H1 (cell line): ENCODE data around the gene PPP1R17. TPM values are rescaled to one million over a fixed set of nuclear protein-coding genes. Genes with fewer than 3 reads are reported as not detected.

Experiments
- BCL11A ChIP-seq, 2 experiments: IDR thresholded peaks; one replicate each; pipeline ENCODE4 v1.6.1; 2011; ENCODE audit warnings: low read depth in 2 of 2, low read length in 2 of 2, mild to moderate bottlenecking in 2 of 2
- RFX5 ChIP-seq: IDR thresholded peaks from 2 replicates; pipeline ENCODE4 v1.6.1; 2011; ENCODE audit warnings: low read depth, low read length, improper control_type of control experiment, borderline replicate concordance
- polyA plus RNA-seq, 7 experiments: library from polyadenylated mRNA; depleted of rRNA in 3 of 7; stranded (reverse) in 5 of 7; unstranded in 2 of 7; fragments of >200 nt in 5 of 7; fragments of 200-250 nt in 2 of 7; gene quantifications; 1 replicate in 5 of 7; 2 replicates in 1 of 7; 4 replicates in 1 of 7; pipeline versions ENCODE4 v1.2.1 to v1.2.3, GENCODE V29; 2011 to 2013; ENCODE audit warnings: missing spikeins in 2 of 7, mixed read lengths in 2 of 7
- total RNA-seq: library from RNA; stranded (reverse); fragmentation: NEBNext Ultra II Directional; extraction: Animal tissue kit (Norgen Biotek cat#: 25700); gene quantifications from 2 replicates; pipeline ENCODE4 v1.2.1, GENCODE V29; 2021

Gene PPP1R17
- total and polyA plus RNA-seq, 2 of the 8 experiments (the other 6 are each of a cell fraction or from before 2014, with no cell fraction given), result 1.5 to 2.5 TPM

DNA sequence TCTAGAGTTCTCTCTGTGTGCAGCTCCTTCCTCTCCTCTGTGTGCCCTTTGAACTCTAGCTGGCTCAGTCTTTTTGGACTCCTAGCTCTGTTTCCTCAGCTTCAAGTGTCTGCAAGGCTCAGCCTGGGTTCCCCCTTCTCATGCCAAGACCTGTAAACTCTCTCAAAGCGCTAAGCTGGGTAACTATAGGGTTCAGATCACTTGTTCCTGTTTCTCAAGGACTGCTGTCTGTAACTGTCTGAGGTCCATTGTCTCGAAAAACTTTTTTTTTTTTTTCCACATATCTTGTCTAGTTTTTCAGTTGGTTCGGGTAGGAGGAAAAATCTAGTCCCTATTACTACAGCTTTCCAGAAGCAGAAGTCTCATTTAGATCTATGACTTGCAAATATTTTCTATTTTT is 46.6 kb upstream of the PPP1R17 start (continued):
- TF ChIP-seq RFX5 (no peak), BCL11A (IDR thresholded peaks at IDR 0.05; ENCODE audit: low read depth in 2 of 2, low read length in 2 of 2) (no peak)
